Activated CD8-positive, alpha-beta memory T cell treated with anti-CD3 and anti-CD28 coated beads for 48 hours (primary cell): ENCODE results near the gene ZFP69.

Source experiments
- DNase-seq, 3 experiments: peaks; one replicate each; pipeline ENCODE4 v3.0.0-alpha.2; 2020; ENCODE audit warnings: low read depth in 2 of 3, low spot score in 2 of 3

The ZFP69 gene

GRCh38 chr1:40508375-40509341 is 31.6 kb downstream of the ZFP69 start, which contains the start of gene EXO5:
Gene EXO5 (plus strand): TSS chr1:40508767. CDS start chr1:40514545, 5,778 bp downstream.
- DNase-seq = peak; percentile 62 to 70 (median 66)

DNA sequence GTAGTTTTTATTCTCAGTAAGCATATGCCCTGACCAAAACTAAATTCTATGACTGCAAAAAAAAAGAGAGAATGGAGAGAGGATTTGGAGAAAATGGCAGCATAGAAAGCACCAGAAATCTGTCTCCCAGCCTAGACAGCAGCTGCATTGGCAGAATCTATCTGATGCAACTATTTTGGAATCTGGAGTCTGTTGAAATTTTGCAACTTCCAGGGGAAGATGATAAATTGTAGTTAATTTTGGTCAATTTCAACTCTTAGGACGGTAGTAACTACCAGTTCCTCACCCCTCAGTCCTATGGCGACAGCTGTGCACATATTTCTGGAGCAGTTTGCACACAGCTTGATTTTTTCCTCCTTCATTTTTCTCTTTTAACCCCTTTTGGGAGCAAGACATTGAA is 42.4 kb downstream of the ZFP69 start:
- DNase-seq = no peak

DNA sequence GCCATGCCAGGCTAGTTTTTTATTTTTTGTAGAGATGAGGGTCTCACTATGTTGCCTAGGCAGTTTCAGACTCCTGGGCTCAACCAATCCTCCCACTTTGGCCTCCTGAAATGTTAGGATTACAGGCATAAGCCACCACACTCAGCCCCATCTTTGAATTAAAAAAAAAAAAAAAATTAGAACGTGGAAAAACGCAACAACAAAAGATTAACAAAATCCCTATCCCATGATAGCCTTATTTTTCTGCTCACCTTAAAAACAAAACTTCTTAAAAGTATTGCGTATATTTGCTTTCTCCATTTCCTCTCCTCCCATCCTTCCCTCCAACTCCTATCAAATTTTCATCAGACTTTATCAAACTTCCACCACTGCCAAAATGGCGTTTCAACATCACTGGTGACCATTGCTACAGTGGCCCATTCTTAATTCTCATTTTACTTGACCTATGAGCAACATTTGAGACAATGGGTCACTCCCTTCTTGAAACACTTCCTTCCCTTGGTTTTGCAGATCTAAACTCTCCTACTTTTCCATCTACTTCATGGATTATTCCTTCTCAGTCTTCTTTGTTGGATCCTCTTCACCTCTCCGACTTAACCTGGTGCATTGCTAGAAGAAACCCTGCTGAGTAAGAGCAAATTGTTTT is 53.8 kb downstream of the ZFP69 start:
- no peak for DNase-seq

GRCh38 chr1:40531381-40532061 is 54.4 kb downstream of the ZFP69 start, which contains the start of gene ZNF684:
Gene ZNF684 (plus strand): TSS chr1:40531637. CDS start chr1:40533167, 1,530 bp downstream.
- peak; percentile 36 to 68 (median 54) for DNase-seq

- DNase-seq = no peak
Measured at GRCh38 chr1:40532062-40532389, 54.9 kb downstream of the ZFP69 start.

GRCh38 chr1:40532844-40533424 is 55.8 kb downstream of the ZFP69 start:
- no peak for DNase-seq

GRCh38 chr1:40534589-40534988 is 57.5 kb downstream of the ZFP69 start:
- no peak for DNase-seq

GRCh38 chr1:40535732-40536131 is 58.6 kb downstream of the ZFP69 start:
- no peak for DNase-seq

DNA sequence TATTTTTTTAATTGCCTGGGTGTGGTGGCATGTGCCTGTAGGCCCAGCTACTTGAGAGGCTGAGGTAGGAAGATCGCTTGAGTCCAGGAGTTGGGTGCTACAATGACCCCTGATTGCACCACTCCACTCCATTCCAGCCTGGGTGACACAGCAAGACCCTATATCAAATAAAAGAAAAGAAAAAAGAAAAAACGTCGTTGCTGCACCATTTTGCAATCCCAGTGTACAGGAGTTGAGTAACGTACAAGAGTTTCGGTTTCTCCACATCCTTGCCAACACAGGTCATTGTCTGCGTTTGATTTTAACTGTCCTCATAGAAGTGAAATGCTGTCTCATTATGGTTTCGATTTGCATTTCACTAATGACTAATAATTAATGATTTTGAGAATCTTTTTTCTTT is 62.2 kb downstream of the ZFP69 start:
- no peak for DNase-seq
